B cell (primary cell): ENCODE data around the gene CCNG1. TPM values are rescaled to one million over a fixed set of nuclear protein-coding genes. Genes with fewer than 3 reads are reported as not detected.

Source experiments
- ATAC-seq: fragments of 200-7000 bp; cut with Tn5 transposase; one replicate; pipeline ENCODE4 v1.10.0; 2021; ENCODE audit warnings: low read depth, mild to moderate bottlenecking, moderate number of reproducible peaks, moderate library complexity
- CTCF ChIA-PET: fragments of 350-600 bp; sonication (Branson Sonifier 250); formaldehyde crosslinking; loops from one replicate; lab custom pipeline; 2021; ENCODE audit warnings: antibody characterized with exemption, inconsistent platforms; lab: Charles Lee
- POLR2A ChIA-PET: fragments of 350-600 bp; sonication (Branson Sonifier 250); formaldehyde crosslinking; loops from one replicate; lab custom pipeline; 2021; ENCODE audit warnings: antibody characterized with exemption; lab: Charles Lee
- DNase-seq: peaks from one replicate; pipeline ENCODE4 v3.0.0; 2013
- H2AFZ ChIP-seq: 2 replicates; pipeline ENCODE4 v1.6.1; 2012; ENCODE audit warnings: mild to moderate bottlenecking, low read depth, low read length; ENCODE audit not compliant: insufficient read depth, poor library complexity, severe bottlenecking
- H3K27ac ChIP-seq, 2 donors: 1 replicate in 1 of 2; 2 replicates in 1 of 2; pipeline ENCODE4 v1.5.1; 2012 to 2013; ENCODE audit warnings: low read length in 2 of 2, mild to moderate bottlenecking in 2 of 2, moderate library complexity in 1 of 2
- H3K27me3 ChIP-seq, 4 experiments: fragments of 200-600 bp in 1 of 4; sonication (generic) in 1 of 4; replicated peaks in 1 of 4; 1 replicate in 2 of 4; 2 replicates in 2 of 4; pipeline versions ENCODE4 v1.6.1 to v1.7.0; 2013 to 2016; ENCODE audit warnings: low read length in 3 of 4, mild to moderate bottlenecking in 2 of 4, mixed read lengths in 1 of 4, moderate library complexity in 1 of 4; ENCODE audit not compliant: insufficient read depth in 4 of 4, control insufficient read depth in 3 of 4; ENCODE audit errors: control extremely low read depth in 1 of 4
- H3K36me3 ChIP-seq, 2 experiments: replicated peaks in 1 of 2; 1 replicate in 1 of 2; 2 replicates in 1 of 2; pipeline versions ENCODE4 v1.6.1 to v1.7.1; 2013; ENCODE audit warnings: low read length in 1 of 2; ENCODE audit not compliant: insufficient read depth in 2 of 2, control insufficient read depth in 1 of 2; ENCODE audit errors: control extremely low read depth in 1 of 2, extremely low read depth in 1 of 2
- H3K4me1 ChIP-seq, 2 donors: fragments of 200-600 bp in 1 of 2; sonication (generic) in 1 of 2; 1 replicate in 1 of 2; 2 replicates in 1 of 2; pipeline versions ENCODE4 v1.5.1 to v1.6.1; 2013 to 2017; ENCODE audit warnings: low read length in 2 of 2; ENCODE audit not compliant: control insufficient read depth in 2 of 2, insufficient read depth in 2 of 2
- H3K4me2 ChIP-seq: replicated peaks from 2 replicates; pipeline ENCODE3; 2012; ENCODE audit warnings: mild to moderate bottlenecking, low read depth, low read length; ENCODE audit not compliant: poor library complexity, severe bottlenecking
- H3K4me3 ChIP-seq, 5 experiments: fragments of 200-600 bp in 1 of 5; sonication (generic) in 1 of 5; 1 replicate in 3 of 5; 2 replicates in 2 of 5; pipeline versions ENCODE4 v1.5.1 to v1.7.0; 2011 to 2016; ENCODE audit warnings: low read length in 4 of 5, mild to moderate bottlenecking in 4 of 5, low read depth in 2 of 5, control low read depth in 1 of 5, moderate library complexity in 1 of 5; ENCODE audit not compliant: insufficient read depth in 1 of 5; ENCODE audit errors: control extremely low read depth in 1 of 5, extremely low read depth in 1 of 5
- H3K79me2 ChIP-seq: fragments of 200-600 bp; sonication (generic); one replicate; pipeline ENCODE4 v1.6.0; 2016; ENCODE audit warnings: low read length; ENCODE audit not compliant: control insufficient read depth, insufficient read depth
- H3K9ac ChIP-seq: fragments of 200-600 bp; sonication (generic); 2 replicates; pipeline ENCODE4 v1.6.1; 2017; ENCODE audit warnings: mild to moderate bottlenecking, low read length, moderate library complexity
- H3K9me3 ChIP-seq, 3 donors: one replicate each; pipeline versions ENCODE4 v1.6.1 to v1.7.1; 2013; ENCODE audit warnings: low read length in 2 of 3; ENCODE audit not compliant: control insufficient read depth in 2 of 3, insufficient read depth in 1 of 3; ENCODE audit errors: control extremely low read depth in 1 of 3
- H4K20me1 ChIP-seq: 2 replicates; pipeline ENCODE4 v1.6.0; 2012; ENCODE audit warnings: mild to moderate bottlenecking, low read length; ENCODE audit not compliant: insufficient read depth, control insufficient read depth, poor library complexity, severe bottlenecking
- H3K27ac Mint-ChIP-seq: one replicate; pipeline ENCODE4 v1.8.0; 2021; ENCODE audit warnings: mixed read lengths
- H3K27me3 Mint-ChIP-seq: one replicate; pipeline ENCODE4 v1.8.0; 2021; ENCODE audit warnings: mixed read lengths
- H3K4me1 Mint-ChIP-seq: one replicate; pipeline ENCODE4 v1.8.0; 2021; ENCODE audit warnings: mixed read lengths
- H3K4me3 Mint-ChIP-seq: one replicate; pipeline ENCODE4 v1.8.0; 2021; ENCODE audit warnings: mixed read lengths
- H3K9me3 Mint-ChIP-seq: one replicate; pipeline ENCODE4 v1.8.0; 2022; ENCODE audit warnings: mixed read lengths; ENCODE audit not compliant: insufficient read depth
- CTCF ChIP-seq: fragments of 200-600 bp; IDR thresholded peaks from one replicate; pipeline ENCODE4 v1.8.0; 2022; ENCODE audit warnings: antibody characterized with exemption, mild to moderate bottlenecking
- EZH2 ChIP-seq: IDR thresholded peaks from 2 replicates; pipeline ENCODE4 v1.6.1; 2012; ENCODE audit warnings: borderline replicate concordance, low read depth, mild to moderate bottlenecking, moderate library complexity, low read length; ENCODE audit not compliant: insufficient read depth, poor library complexity, severe bottlenecking
- WGBS: methylation state at CpG from one replicate; pipeline ENCODE4 v1.1.5; 2013; ENCODE audit warnings: missing lambda C conversion rate; ENCODE audit not compliant: insufficient coverage; 5-methylcytosine and 5-hydroxymethylcytosine counted together
- intact Hi-C: fragments of 100-400 bp; cut with micrococcal nuclease; formaldehyde crosslinking; loops from one replicate; pipeline ENCODE4 v1.10.0; 2022
- polyA plus RNA-seq: library from polyadenylated mRNA; depleted of rRNA; stranded (reverse); fragments of >200 nt; gene quantifications from 2 replicates; pipeline ENCODE4 v1.2.3, GENCODE V29; 2012
- total RNA-seq, 2 donors: library from RNA; stranded (reverse); fragments of 120-200 nt in 1 of 2; gene quantifications; 1 replicate in 1 of 2; 2 replicates in 1 of 2; pipeline versions ENCODE4 v1.2.3 to v1.2.4, GENCODE V29; 2013 to 2022

Gene CCNG1
- total and polyA plus RNA-seq, 2 donors (not counting 1 experiment from before 2014, with no cell fraction given), result 29.0 to 80.1 TPM

- Histone ChIP-seq H3K4me3 (no peak overlapping the region), H3K36me3 (peaks cover 20 to 55% of the 10 kb centered on the region in 2 experiments), H3K27ac (no peak overlapping the region), H3K9me3 (no peaks in the 10 kb centered on the region), H2AFZ (no peak overlapping the region), H3K9ac (no peak overlapping the region), H3K4me1 (no peaks in the 10 kb centered on the region), H3K79me2 (no peaks in the 10 kb centered on the region), H3K4me2 (no peak overlapping the region), H3K27me3 (no peaks in the 10 kb centered on the region), H4K20me1 (no peaks in the 10 kb centered on the region)
- no peaks in the 10 kb centered on the region for H3K27me3 Mint-ChIP-seq
- CTCF ChIA-PET, result interaction anchor here (0.6 kb wide), 1 partner anchor 11 kb away, joined by 3 read pairs; no protein-coding TSS in a partner anchor
- no peak for DNase-seq
- POLR2A ChIA-PET, result no interaction called here
- no peaks in the 10 kb centered on the region for H3K9me3 Mint-ChIP-seq
- intact Hi-C loops, result no loop called here
- TF ChIP-seq CTCF (no peak), EZH2 (no peak)
- ATAC-seq, result no peak
- WGBS, result 100% methylated on average over 1 of the region's 6 CpGs
- no peak overlapping the region for H3K27ac Mint-ChIP-seq
- peaks cover 2% of the 10 kb centered on the region for H3K4me1 Mint-ChIP-seq
- H3K4me3 Mint-ChIP-seq, result no peak overlapping the region
These were observed 8.0 kb downstream of the CCNG1 start for GRCh38 chr5:163445345-163445744.

GRCh38 chr5:163447191-163447590, 9.8 kb downstream of the CCNG1 start:
- Histone ChIP-seq H2AFZ (no peak overlapping the region), H3K79me2 (no peaks in the 10 kb centered on the region), H3K4me1 (no peaks in the 10 kb centered on the region), H3K9ac (no peak overlapping the region), H4K20me1 (no peaks in the 10 kb centered on the region), H3K27me3 (no peaks in the 10 kb centered on the region), H3K27ac (no peak overlapping the region), H3K4me3 (no peak overlapping the region), H3K9me3 (no peaks in the 10 kb centered on the region), H3K36me3 (peaks cover 10 to 51% of the 10 kb centered on the region in 2 experiments), H3K4me2 (no peak overlapping the region)
- intact Hi-C loops, result no loop called here
- Mint-ChIP-seq H3K27ac (no peak overlapping the region), H3K4me1 (no peaks in the 10 kb centered on the region), H3K4me3 (no peak overlapping the region), H3K27me3 (no peaks in the 10 kb centered on the region), H3K9me3 (no peaks in the 10 kb centered on the region)
- DNase-seq (no peak), ATAC-seq (no peak)
- ChIA-PET CTCF (interaction anchor here (0.7 kb wide), 1 partner anchor 63 kb away, joined by 3 read pairs; no protein-coding TSS in a partner anchor), POLR2A (no interaction called here)
- no peak for TF ChIP-seq EZH2
- no peak for TF ChIP-seq CTCF
